GM21786 (cell line): ENCODE data around the gene ASB10.

Experiments used
- ATAC-seq: cut with Tn5 transposase; IDR thresholded peaks from one replicate; pipeline ENCODE4 v1.9.1; 2021; ENCODE audit not compliant: unreplicated experiment

ASB10 gene

GRCh38 chr7:151167197-151167961 lies 19.7 kb downstream of the ASB10 start, which contains the start of gene GBX1:
Gene GBX1 (minus strand): TSS chr7:151167694. CDS start chr7:151167548, 146 bp downstream.
- ATAC-seq = no peak

GRCh38 chr7:151166629-151167196 lies 20.3 kb downstream of the ASB10 start:
- ATAC-seq = no peak

GRCh38 chr7:151161757-151162156 lies 25.3 kb downstream of the ASB10 start:
- ATAC-seq = no peak

- no peak for ATAC-seq
Observed at GRCh38 chr7:151157645-151158329, 29.3 kb downstream of the ASB10 start.

- ATAC-seq = no peak
Observed at GRCh38 chr7:151152643-151153513, 34.2 kb downstream of the ASB10 start.

- no peak for ATAC-seq
Observed at GRCh38 chr7:151150388-151150787, 36.7 kb downstream of the ASB10 start.

GRCh38 chr7:151148319-151149259 lies 38.5 kb downstream of the ASB10 start:
- ATAC-seq = no peak

GRCh38 chr7:151146761-151147160 lies 40.3 kb downstream of the ASB10 start:
- no peak for ATAC-seq

GRCh38 chr7:151144387-151144786 lies 42.7 kb downstream of the ASB10 start:
- no peak for ATAC-seq

GRCh38 chr7:151143261-151144015 lies 43.6 kb downstream of the ASB10 start:
- no peak for ATAC-seq

GRCh38 chr7:151142686-151143040 lies 44.4 kb downstream of the ASB10 start:
- no peak for ATAC-seq

- no peak for ATAC-seq
Observed at GRCh38 chr7:151141855-151142685, 45.0 kb downstream of the ASB10 start.

GRCh38 chr7:151141311-151141854 lies 45.7 kb downstream of the ASB10 start:
- ATAC-seq = no peak

GRCh38 chr7:151140826-151141225 lies 46.2 kb downstream of the ASB10 start:
- no peak for ATAC-seq

- no peak for ATAC-seq
Observed at GRCh38 chr7:151139791-151140190, 47.3 kb downstream of the ASB10 start.

GRCh38 chr7:151139071-151139790 lies 47.8 kb downstream of the ASB10 start:
- ATAC-seq = no peak

- no peak for ATAC-seq
Observed at GRCh38 chr7:151138153-151138851, 48.7 kb downstream of the ASB10 start.
